Right forelimb (tissue), 1 donor: ENCODE measurements around the gene ANO2.

Source experiments
- DNase-seq: peaks from one replicate; pipeline ENCODE4 v3.0.0-alpha.2; 2018

The ANO2 gene

GRCh38 chr12:5525783-5526367, 419.2 kb downstream of the ANO2 start:
- no peak for DNase-seq

- peak; percentile 35 for DNase-seq
Observed at GRCh38 chr12:5524769-5525436, 420.2 kb downstream of the ANO2 start.

GRCh38 chr12:5524116-5524768, 420.8 kb downstream of the ANO2 start:
- DNase-seq: no peak

GRCh38 chr12:5523396-5524115, 421.5 kb downstream of the ANO2 start:
- DNase-seq: no peak

- DNase-seq: no peak
Observed at GRCh38 chr12:5522432-5523335, 422.4 kb downstream of the ANO2 start.

- DNase-seq: no peak
Observed at GRCh38 chr12:5521456-5522325, 423.4 kb downstream of the ANO2 start.

GRCh38 chr12:5520831-5521230, 424.2 kb downstream of the ANO2 start:
- no peak for DNase-seq

GRCh38 chr12:5520037-5520436, 425.0 kb downstream of the ANO2 start:
- DNase-seq: no peak

- DNase-seq: no peak
Observed at GRCh38 chr12:5518584-5519365, 426.3 kb downstream of the ANO2 start.

GRCh38 chr12:5516371-5517241, 428.5 kb downstream of the ANO2 start:
- no peak for DNase-seq

- no peak for DNase-seq
Observed at GRCh38 chr12:5515458-5515857, 429.6 kb downstream of the ANO2 start.

- DNase-seq: no peak
Observed at GRCh38 chr12:5514545-5514944, 430.5 kb downstream of the ANO2 start.

GRCh38 chr12:5514016-5514415, 431.0 kb downstream of the ANO2 start:
- no peak for DNase-seq

- no peak for DNase-seq
Observed at GRCh38 chr12:5513406-5513805, 431.7 kb downstream of the ANO2 start.
